Endothelial cell of umbilical vein (primary cell): ENCODE data around the gene HYAL2. TPM values are rescaled to one million over a fixed set of nuclear protein-coding genes. Genes with fewer than 3 reads are reported as not detected.

Experiments used
- BruUV-seq: library from RNA; stranded (reverse); fragments of 400-500 nt; replicated peaks from 2 replicates; lab custom pipeline; 2021; lab: Mats Ljungman, UMichigan
- CTCF ChIA-PET: fragments of 300-600, 350-600 bp; sonication (Branson Sonifier 250); formaldehyde crosslinking; loops from one replicate; lab custom pipeline; 2021; ENCODE audit warnings: antibody characterized with exemption, inconsistent platforms; lab: Charles Lee
- POLR2A ChIA-PET: fragments of 300-600, 350-600 bp; sonication (Branson Sonifier 250); formaldehyde crosslinking; loops from one replicate; lab custom pipeline; 2021; ENCODE audit warnings: antibody characterized with exemption, inconsistent platforms; lab: Charles Lee
- DNase-seq: peaks from one replicate; pipeline ENCODE4 v3.0.0-alpha.2; 2011; ENCODE audit warnings: low read depth, low spot score
- FAIRE-seq: peaks from 2 replicates; lab custom pipeline; 2011; peaks lifted over from hg19 to GRCh38; lab: Jason Lieb, UNC
- H2AFZ ChIP-seq: 2 replicates; pipeline ENCODE4 v1.6.0; 2012; ENCODE audit warnings: low read depth, low read length, control low read depth, inconsistent platforms
- H3K27ac ChIP-seq: 2 replicates; pipeline ENCODE4 v1.5.1; 2011; ENCODE audit warnings: low read depth, mild to moderate bottlenecking, control low read depth, low read length, moderate library complexity; ENCODE audit not compliant: insufficient read depth
- H3K27me3 ChIP-seq, 2 experiments: 2 replicates each; pipeline versions ENCODE4 v1.6.0 to v1.6.1; 2011; ENCODE audit warnings: low read length in 2 of 2, mixed read lengths in 1 of 2; ENCODE audit not compliant: control insufficient read depth in 2 of 2, insufficient read depth in 2 of 2
- H3K36me3 ChIP-seq, 2 experiments: 2 replicates in 1 of 2; 3 replicates in 1 of 2; pipeline ENCODE4 v1.5.1; 2011; ENCODE audit warnings: low read length in 2 of 2, mild to moderate bottlenecking in 1 of 2, moderate library complexity in 1 of 2; ENCODE audit not compliant: control insufficient read depth in 2 of 2, insufficient read depth in 2 of 2; ENCODE audit errors: extremely low read depth in 1 of 2
- H3K4me1 ChIP-seq: 3 replicates; pipeline ENCODE4 v1.5.1; 2011; ENCODE audit warnings: mild to moderate bottlenecking, low read length; ENCODE audit not compliant: control insufficient read depth, insufficient read depth; ENCODE audit errors: extremely low read depth
- H3K4me2 ChIP-seq: 2 replicates; pipeline ENCODE4 v1.6.1; 2011; ENCODE audit warnings: low read length, control low read depth, mixed read lengths; ENCODE audit not compliant: insufficient read depth
- H3K4me3 ChIP-seq, 3 experiments: fragments of 200-600 bp in 1 of 3; sonication (generic), shearing (Covaris generic) in 1 of 3; replicated peaks in 1 of 3; 2 replicates each; pipeline ENCODE4 v1.5.1; 2011 to 2016; ENCODE audit warnings: control low read depth in 3 of 3, low read length in 3 of 3, mild to moderate bottlenecking in 2 of 3, inconsistent platforms in 1 of 3, low read depth in 1 of 3, moderate library complexity in 1 of 3; ENCODE audit not compliant: insufficient read depth in 1 of 3
- H3K79me2 ChIP-seq: 2 replicates; pipeline ENCODE4 v1.6.0; 2012; ENCODE audit warnings: low read length, inconsistent platforms; ENCODE audit not compliant: control insufficient read depth, insufficient read depth
- H3K9ac ChIP-seq: replicated peaks from 2 replicates; pipeline ENCODE3; 2011; ENCODE audit warnings: low read length, control low read depth; ENCODE audit not compliant: insufficient read depth; ENCODE audit errors: extremely low read depth
- H3K9me1 ChIP-seq: replicated peaks from 3 replicates; pipeline ENCODE4 v1.6.0; 2011; ENCODE audit warnings: mild to moderate bottlenecking, low read length; ENCODE audit not compliant: control insufficient read depth, insufficient read depth; ENCODE audit errors: extremely low read depth
- H3K9me3 ChIP-seq: replicated peaks from 2 replicates; pipeline ENCODE4 v1.5.1; 2012; ENCODE audit warnings: low read length, inconsistent platforms; ENCODE audit not compliant: control insufficient read depth, insufficient read depth
- H4K20me1 ChIP-seq: replicated peaks from 2 replicates; pipeline ENCODE3; 2011; ENCODE audit warnings: mild to moderate bottlenecking, low read length; ENCODE audit not compliant: control insufficient read depth, insufficient read depth; ENCODE audit errors: extremely low read depth
- CTCF ChIP-seq, 2 donors: IDR thresholded peaks; 1 replicate in 1 of 2; 2 replicates in 1 of 2; pipeline ENCODE4 v1.5.1; 2011; ENCODE audit warnings: low read length in 2 of 2, mild to moderate bottlenecking in 2 of 2, moderate library complexity in 2 of 2, control low read depth in 1 of 2, inconsistent platforms in 1 of 2, low read depth in 1 of 2; ENCODE audit not compliant: insufficient read depth in 1 of 2; ENCODE audit errors: extremely low read depth in 1 of 2
- EZH2 ChIP-seq: IDR thresholded peaks from 2 replicates; pipeline ENCODE4 v1.6.1; 2012; ENCODE audit warnings: borderline replicate concordance, low read depth, mild to moderate bottlenecking, moderate library complexity, low read length, inconsistent platforms; ENCODE audit not compliant: severe bottlenecking
- FOS ChIP-seq: IDR thresholded peaks from 2 replicates; pipeline ENCODE4 v1.6.1; 2011; ENCODE audit warnings: mild to moderate bottlenecking, low read length, moderate library complexity, borderline replicate concordance; ENCODE audit not compliant: insufficient read depth
- GATA2 ChIP-seq: IDR thresholded peaks from 2 replicates; pipeline ENCODE4 v1.7.0; 2011; ENCODE audit warnings: low read depth, mild to moderate bottlenecking, moderate library complexity, mixed read lengths, low read length; ENCODE audit not compliant: insufficient read length, insufficient read depth
- JUN ChIP-seq: IDR thresholded peaks from 2 replicates; pipeline ENCODE4 v1.6.1; 2011; ENCODE audit warnings: borderline replicate concordance, low read depth; ENCODE audit not compliant: insufficient read length, insufficient read depth
- MAX ChIP-seq: IDR thresholded peaks from 2 replicates; pipeline ENCODE4 v1.6.1; 2011; ENCODE audit not compliant: insufficient read depth, insufficient read length
- MYC ChIP-seq: IDR thresholded peaks from one replicate; pipeline ENCODE4 v1.6.1; 2011; ENCODE audit warnings: mild to moderate bottlenecking, low read depth, low read length
- POLR2A ChIP-seq: IDR thresholded peaks from 2 replicates; pipeline ENCODE4 v1.6.1; 2012; ENCODE audit warnings: low read depth, mild to moderate bottlenecking, control low read depth, low read length
- POLR2AphosphoS5 ChIP-seq: IDR thresholded peaks from 2 replicates; pipeline ENCODE4 v1.6.1; 2012; ENCODE audit warnings: low read depth, mild to moderate bottlenecking, control low read depth, low read length, moderate library complexity; ENCODE audit not compliant: insufficient read depth
- dilution Hi-C: fragments of 300-500 bp; cut with MboI; formaldehyde crosslinking; loops from one replicate; pipeline ENCODE4 v1.15.0; 2019; ENCODE audit warnings: low sequenced_read_pairs; ENCODE audit not compliant: extremely low pct_ligation_motif_present
- intact Hi-C: fragments of 100-400 bp; cut with micrococcal nuclease; formaldehyde crosslinking; loops from one replicate; pipeline ENCODE4 v1.10.0; 2022
- polyA plus RNA-seq, 4 experiments: library from polyadenylated mRNA; depleted of rRNA in 3 of 4; stranded (reverse) in 3 of 4; unstranded in 1 of 4; fragments of >200 nt; gene quantifications; 2 replicates each; pipeline versions ENCODE4 v1.2.1 to v1.2.3, GENCODE V29; 2011 to 2012; ENCODE audit warnings: missing spikeins in 1 of 4
- total RNA-seq: library from RNA; stranded (reverse); gene quantifications from 2 replicates; pipeline ENCODE4 v1.2.3, GENCODE V29; 2021

The HYAL2 gene
- total and polyA plus RNA-seq, 2 donors (not counting 3 experiments of a cell fraction or from before 2014, with no cell fraction given) = 266 to 970 TPM

- no peaks in the 10 kb centered on the region for H3K27me3 ChIP-seq
- no peak for DNase-seq
- H3K9ac ChIP-seq = no peak overlapping the region
- intact Hi-C loops (no loop called here), dilution Hi-C loops (no loop called here)
- no peak overlapping the region for H3K4me3 ChIP-seq
- FAIRE-seq = no peak
- ChIA-PET POLR2A (no interaction called here), CTCF (interaction anchor here (0.6 to 2.5 kb wide), 5 partner anchors 9 to 262 kb away, joined by 3 to 11 read pairs (median 3); no protein-coding TSS in a partner anchor)
- H3K4me2 ChIP-seq = no peak overlapping the region
- no peak for TF ChIP-seq POLR2A
- no peak for TF ChIP-seq GATA2
- no peak for TF ChIP-seq MAX
- no peak for TF ChIP-seq FOS
- TF ChIP-seq EZH2 = no peak
- no peak for TF ChIP-seq POLR2AphosphoS5
- TF ChIP-seq MYC = no peak
- TF ChIP-seq JUN = no peak
- no peak for TF ChIP-seq CTCF (IDR thresholded peaks at IDR 0.05; ENCODE audit: extremely low read depth in 1 of 2, insufficient read depth in 1 of 2, low read depth in 1 of 2, low read length in 2 of 2)
- no peaks in the 10 kb centered on the region for H3K9me1 ChIP-seq
- BruUV-seq = no TSS peak
- H2AFZ ChIP-seq = no peak overlapping the region
- peaks cover 44% of the 10 kb centered on the region for H3K4me1 ChIP-seq
- H3K27ac ChIP-seq = no peak overlapping the region
- H3K79me2 ChIP-seq = peaks cover 43% of the 10 kb centered on the region
- H3K9me3 ChIP-seq = no peaks in the 10 kb centered on the region
- H4K20me1 ChIP-seq = peaks cover 6% of the 10 kb centered on the region
- peaks cover 8 to 28% of the 10 kb centered on the region in 2 experiments for H3K36me3 ChIP-seq
These were observed 31.7 kb upstream of the HYAL2 start for GRCh38 chr3:50354186-50354764.
